K562 (cell line): ENCODE measurements around the gene KHSRP. TPM values are rescaled to one million over a fixed set of nuclear protein-coding genes. Genes with fewer than 3 reads are reported as not detected.
A peak's percentile ranks its signal among the peaks of the same experiment; 100 is the strongest.

ENCODE experiments used
- CEBPB ChIP-seq: fragments of 450-650 bp; IDR thresholded peaks from 2 replicates; pipeline ENCODE4 v1.6.1; 2016; ENCODE audit warnings: missing genetic modification characterization, missing compliant biosample characterization
- DIDO1 ChIP-seq: fragments of 450-650 bp; IDR thresholded peaks from 2 replicates; pipeline ENCODE4 v1.6.1; 2016; ENCODE audit warnings: low read depth, missing biosample characterization, missing genetic modification characterization
- DMBX1 ChIP-seq: fragments of 250-450 bp; sonication (Bioruptor Pico); IDR thresholded peaks from 2 replicates; pipeline ENCODE4 v1.8.0; 2022; ENCODE audit warnings: inconsistent platforms, mild to moderate bottlenecking, moderate library complexity, borderline replicate concordance
- E2F3 ChIP-seq: fragments of 250-450 bp; sonication (Bioruptor Pico); IDR thresholded peaks from 2 replicates; pipeline ENCODE4 v1.4.0; 2020; ENCODE audit warnings: mild to moderate bottlenecking
- MCM5 ChIP-seq: fragments of 450-650 bp; IDR thresholded peaks from 2 replicates; pipeline ENCODE4 v1.6.1; 2016; ENCODE audit warnings: low read depth
- MYBL2 ChIP-seq, 2 experiments: fragments of 450-650 bp in 1 of 2; sonication (generic) in 1 of 2; formaldehyde crosslinking in 1 of 2; IDR thresholded peaks; 2 replicates each; pipeline versions ENCODE4 v1.6.1 to v1.8.1; 2017 to 2022; ENCODE audit warnings: borderline replicate concordance in 1 of 2, inconsistent platforms in 1 of 2, low read depth in 1 of 2, mild to moderate bottlenecking in 1 of 2, missing genetic modification reagents in 1 of 2, moderate library complexity in 1 of 2
- SP1 ChIP-seq: sonication (generic); formaldehyde crosslinking; IDR thresholded peaks from 2 replicates; pipeline ENCODE4 v1.8.1; 2022; ENCODE audit warnings: mild to moderate bottlenecking, missing genetic modification reagents
- SRSF1 ChIP-seq: fragments of 200-400 bp; formaldehyde crosslinking; IDR thresholded peaks from 2 replicates; pipeline ENCODE4 v1.6.1; 2017; ENCODE audit warnings: mild to moderate bottlenecking, low read depth, low read length, moderate library complexity
- ZBED1 ChIP-seq: IDR thresholded peaks from 2 replicates; pipeline ENCODE4 v1.6.1; 2014
- ZKSCAN3 ChIP-seq: fragments of 250-450 bp; sonication (Bioruptor Pico); IDR thresholded peaks from 2 replicates; pipeline ENCODE4 v1.4.0; 2020
- ZNF124 ChIP-seq: sonication (generic); formaldehyde crosslinking; IDR thresholded peaks from 2 replicates; pipeline ENCODE4 v1.8.1; 2022; ENCODE audit warnings: missing genetic modification reagents
- ZNF253 ChIP-seq: fragments of 250-450 bp; sonication (Bioruptor Pico); conservative IDR thresholded peaks from 2 replicates; pipeline ENCODE4 v1.6.1; 2021; ENCODE audit warnings: mild to moderate bottlenecking
- ZNF695 ChIP-seq: fragments of 450-650 bp; formaldehyde crosslinking; IDR thresholded peaks from 2 replicates; pipeline ENCODE4 v1.4.0; 2020; ENCODE audit warnings: mild to moderate bottlenecking, moderate library complexity
- polyA plus RNA-seq, 8 experiments: library from polyadenylated mRNA; depleted of rRNA in 4 of 8; stranded (reverse) in 5 of 8; unstranded in 3 of 8; fragments of >200 nt; fragmentation: Nextera tagmentation in 2 of 8; fragmentation: Illumina TruSeq in 1 of 8; extraction: Ambion mirVana in 2 of 8; extraction: Trizol in 1 of 8; gene quantifications; 2 replicates each; pipeline versions ENCODE4 v1.2.1 to v1.2.3, GENCODE V29; 2011 to 2014; ENCODE audit warnings: inconsistent platforms in 1 of 8, missing spikeins in 1 of 8
- total RNA-seq, 7 experiments: library from RNA; depleted of rRNA in 6 of 7; stranded (reverse); fragments of >200 nt in 6 of 7; fragmentation: Illumina TruSeq in 2 of 7; extraction: Trizol in 2 of 7; gene quantifications; 2 replicates each; pipeline versions ENCODE4 v1.2.1 to v1.2.3, GENCODE V29; 2011 to 2021; ENCODE audit warnings: low replicate concordance in 1 of 7
- TF ChIP-seq, protein P1 (sequence below): IDR thresholded peaks from 2 replicates; pipeline ENCODE4 v1.6.1; 2011; ENCODE audit warnings: borderline replicate concordance, low read depth, mild to moderate bottlenecking, moderate library complexity, low read length; ENCODE audit not compliant: insufficient read depth, poor library complexity, severe bottlenecking
- TF ChIP-seq, protein P2 (sequence below): fragments of 450-650 bp; conservative IDR thresholded peaks from 2 replicates; pipeline ENCODE4 v1.6.1; 2016; ENCODE audit warnings: missing genetic modification characterization, low read depth, mild to moderate bottlenecking, control low read depth, missing compliant biosample characterization
- TF ChIP-seq, protein P3 (sequence below): fragments of 450-650 bp; IDR thresholded peaks from 2 replicates; pipeline ENCODE4 v1.6.1; 2017; ENCODE audit warnings: mild to moderate bottlenecking, moderate library complexity
- TF ChIP-seq, protein P4 (sequence below): sonication (generic); formaldehyde crosslinking; IDR thresholded peaks from 2 replicates; pipeline ENCODE4 v1.8.0; 2022; ENCODE audit warnings: mild to moderate bottlenecking, missing genetic modification reagents
- TF ChIP-seq, protein P5 (sequence below): fragments of 250-450 bp; sonication (Bioruptor Pico); IDR thresholded peaks from 2 replicates; pipeline ENCODE4 v1.4.0; 2020; ENCODE audit warnings: mild to moderate bottlenecking, moderate library complexity, borderline replicate concordance

Gene KHSRP
- total and polyA plus RNA-seq, 9 of the 15 experiments (the other 6 are each of a cell fraction or from before 2014, with no cell fraction given) = 4.2 to 564 (median 139) TPM

DNA sequence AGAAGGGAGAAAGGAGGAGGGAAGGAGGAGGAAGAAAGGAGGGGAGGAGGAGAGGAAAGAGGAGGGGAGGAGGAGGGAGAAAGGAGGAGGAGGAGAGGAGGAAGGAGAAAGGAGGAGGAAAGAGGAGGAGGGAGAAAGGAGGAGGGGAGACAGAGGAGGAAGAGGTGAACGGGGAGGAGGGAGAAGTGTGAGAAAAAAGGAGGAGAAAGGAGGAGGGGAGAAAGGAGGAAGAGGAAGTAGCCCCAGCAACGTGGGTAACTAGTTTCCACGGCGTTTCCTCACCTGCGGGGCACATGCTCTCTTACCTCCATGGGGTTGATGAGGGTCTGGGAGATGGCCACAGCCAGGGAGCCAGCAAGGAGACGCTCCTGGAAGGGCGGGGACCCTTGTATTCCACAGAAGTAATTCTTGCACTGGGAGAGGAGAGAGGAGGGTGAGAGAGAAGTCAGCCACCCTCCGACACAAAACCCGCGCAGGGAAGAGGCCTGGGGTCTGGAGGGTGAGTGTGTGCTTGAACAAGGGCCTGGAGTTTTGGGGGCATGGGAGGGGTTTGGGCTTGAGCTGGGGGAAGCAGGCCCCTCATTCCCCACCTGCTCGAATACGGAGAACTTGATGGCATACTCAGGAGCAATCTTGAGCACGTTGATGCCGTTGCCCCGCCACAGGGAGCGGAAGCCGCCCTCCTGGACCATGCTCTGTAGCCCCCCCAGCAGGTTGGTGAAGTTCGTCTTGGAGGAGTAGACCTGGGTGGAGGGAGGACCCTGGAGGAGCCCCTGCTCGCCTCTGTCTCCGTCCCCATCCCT lies 5.0 kb upstream of the KHSRP start (continued):
- TF ChIP-seq, protein P1, sequence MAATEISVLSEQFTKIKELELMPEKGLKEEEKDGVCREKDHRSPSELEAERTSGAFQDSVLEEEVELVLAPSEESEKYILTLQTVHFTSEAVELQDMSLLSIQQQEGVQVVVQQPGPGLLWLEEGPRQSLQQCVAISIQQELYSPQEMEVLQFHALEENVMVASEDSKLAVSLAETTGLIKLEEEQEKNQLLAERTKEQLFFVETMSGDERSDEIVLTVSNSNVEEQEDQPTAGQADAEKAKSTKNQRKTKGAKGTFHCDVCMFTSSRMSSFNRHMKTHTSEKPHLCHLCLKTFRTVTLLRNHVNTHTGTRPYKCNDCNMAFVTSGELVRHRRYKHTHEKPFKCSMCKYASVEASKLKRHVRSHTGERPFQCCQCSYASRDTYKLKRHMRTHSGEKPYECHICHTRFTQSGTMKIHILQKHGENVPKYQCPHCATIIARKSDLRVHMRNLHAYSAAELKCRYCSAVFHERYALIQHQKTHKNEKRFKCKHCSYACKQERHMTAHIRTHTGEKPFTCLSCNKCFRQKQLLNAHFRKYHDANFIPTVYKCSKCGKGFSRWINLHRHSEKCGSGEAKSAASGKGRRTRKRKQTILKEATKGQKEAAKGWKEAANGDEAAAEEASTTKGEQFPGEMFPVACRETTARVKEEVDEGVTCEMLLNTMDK = no peak
- no peak for TF ChIP-seq ZNF695 (CRISPR knock-in tag)
- no peak for TF ChIP-seq ZKSCAN3
- TF ChIP-seq, protein P2, sequence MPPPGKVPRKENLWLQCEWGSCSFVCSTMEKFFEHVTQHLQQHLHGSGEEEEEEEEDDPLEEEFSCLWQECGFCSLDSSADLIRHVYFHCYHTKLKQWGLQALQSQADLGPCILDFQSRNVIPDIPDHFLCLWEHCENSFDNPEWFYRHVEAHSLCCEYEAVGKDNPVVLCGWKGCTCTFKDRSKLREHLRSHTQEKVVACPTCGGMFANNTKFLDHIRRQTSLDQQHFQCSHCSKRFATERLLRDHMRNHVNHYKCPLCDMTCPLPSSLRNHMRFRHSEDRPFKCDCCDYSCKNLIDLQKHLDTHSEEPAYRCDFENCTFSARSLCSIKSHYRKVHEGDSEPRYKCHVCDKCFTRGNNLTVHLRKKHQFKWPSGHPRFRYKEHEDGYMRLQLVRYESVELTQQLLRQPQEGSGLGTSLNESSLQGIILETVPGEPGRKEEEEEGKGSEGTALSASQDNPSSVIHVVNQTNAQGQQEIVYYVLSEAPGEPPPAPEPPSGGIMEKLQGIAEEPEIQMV (tag) = peak; percentile 52; the same call in 1 of the 2 replicates
- TF ChIP-seq SP1 (CRISPR knock-in tag) = peak; percentile 35; the same call in 1 of the 2 replicates
- TF ChIP-seq, protein P3, sequence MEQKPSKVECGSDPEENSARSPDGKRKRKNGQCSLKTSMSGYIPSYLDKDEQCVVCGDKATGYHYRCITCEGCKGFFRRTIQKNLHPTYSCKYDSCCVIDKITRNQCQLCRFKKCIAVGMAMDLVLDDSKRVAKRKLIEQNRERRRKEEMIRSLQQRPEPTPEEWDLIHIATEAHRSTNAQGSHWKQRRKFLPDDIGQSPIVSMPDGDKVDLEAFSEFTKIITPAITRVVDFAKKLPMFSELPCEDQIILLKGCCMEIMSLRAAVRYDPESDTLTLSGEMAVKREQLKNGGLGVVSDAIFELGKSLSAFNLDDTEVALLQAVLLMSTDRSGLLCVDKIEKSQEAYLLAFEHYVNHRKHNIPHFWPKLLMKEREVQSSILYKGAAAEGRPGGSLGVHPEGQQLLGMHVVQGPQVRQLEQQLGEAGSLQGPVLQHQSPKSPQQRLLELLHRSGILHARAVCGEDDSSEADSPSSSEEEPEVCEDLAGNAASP = no peak
- TF ChIP-seq SRSF1 = no peak
- TF ChIP-seq ZBED1 = no peak
- TF ChIP-seq ZNF253 = no peak
- TF ChIP-seq E2F3 (CRISPR knock-in tag) = no peak
- TF ChIP-seq DMBX1 (CRISPR knock-in tag) = no peak
- no peak for TF ChIP-seq CEBPB (tag)
- no peak for TF ChIP-seq DIDO1 (tag)
- TF ChIP-seq MYBL2 (IDR thresholded peaks at IDR 0.05; ENCODE audit: low read depth) = no peak
- TF ChIP-seq MYBL2 (CRISPR knock-in tag; IDR thresholded peaks at IDR 0.05; ENCODE audit: borderline replicate concordance) = no peak
- TF ChIP-seq, protein P4, sequence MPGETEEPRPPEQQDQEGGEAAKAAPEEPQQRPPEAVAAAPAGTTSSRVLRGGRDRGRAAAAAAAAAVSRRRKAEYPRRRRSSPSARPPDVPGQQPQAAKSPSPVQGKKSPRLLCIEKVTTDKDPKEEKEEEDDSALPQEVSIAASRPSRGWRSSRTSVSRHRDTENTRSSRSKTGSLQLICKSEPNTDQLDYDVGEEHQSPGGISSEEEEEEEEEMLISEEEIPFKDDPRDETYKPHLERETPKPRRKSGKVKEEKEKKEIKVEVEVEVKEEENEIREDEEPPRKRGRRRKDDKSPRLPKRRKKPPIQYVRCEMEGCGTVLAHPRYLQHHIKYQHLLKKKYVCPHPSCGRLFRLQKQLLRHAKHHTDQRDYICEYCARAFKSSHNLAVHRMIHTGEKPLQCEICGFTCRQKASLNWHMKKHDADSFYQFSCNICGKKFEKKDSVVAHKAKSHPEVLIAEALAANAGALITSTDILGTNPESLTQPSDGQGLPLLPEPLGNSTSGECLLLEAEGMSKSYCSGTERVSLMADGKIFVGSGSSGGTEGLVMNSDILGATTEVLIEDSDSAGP (CRISPR knock-in tag) = no peak
- TF ChIP-seq, protein P5, sequence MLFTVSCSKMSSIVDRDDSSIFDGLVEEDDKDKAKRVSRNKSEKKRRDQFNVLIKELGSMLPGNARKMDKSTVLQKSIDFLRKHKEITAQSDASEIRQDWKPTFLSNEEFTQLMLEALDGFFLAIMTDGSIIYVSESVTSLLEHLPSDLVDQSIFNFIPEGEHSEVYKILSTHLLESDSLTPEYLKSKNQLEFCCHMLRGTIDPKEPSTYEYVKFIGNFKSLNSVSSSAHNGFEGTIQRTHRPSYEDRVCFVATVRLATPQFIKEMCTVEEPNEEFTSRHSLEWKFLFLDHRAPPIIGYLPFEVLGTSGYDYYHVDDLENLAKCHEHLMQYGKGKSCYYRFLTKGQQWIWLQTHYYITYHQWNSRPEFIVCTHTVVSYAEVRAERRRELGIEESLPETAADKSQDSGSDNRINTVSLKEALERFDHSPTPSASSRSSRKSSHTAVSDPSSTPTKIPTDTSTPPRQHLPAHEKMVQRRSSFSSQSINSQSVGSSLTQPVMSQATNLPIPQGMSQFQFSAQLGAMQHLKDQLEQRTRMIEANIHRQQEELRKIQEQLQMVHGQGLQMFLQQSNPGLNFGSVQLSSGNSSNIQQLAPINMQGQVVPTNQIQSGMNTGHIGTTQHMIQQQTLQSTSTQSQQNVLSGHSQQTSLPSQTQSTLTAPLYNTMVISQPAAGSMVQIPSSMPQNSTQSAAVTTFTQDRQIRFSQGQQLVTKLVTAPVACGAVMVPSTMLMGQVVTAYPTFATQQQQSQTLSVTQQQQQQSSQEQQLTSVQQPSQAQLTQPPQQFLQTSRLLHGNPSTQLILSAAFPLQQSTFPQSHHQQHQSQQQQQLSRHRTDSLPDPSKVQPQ (CRISPR knock-in tag) = no peak
- TF ChIP-seq ZNF124 = no peak
- TF ChIP-seq MCM5 = no peak
